GM12878 (cell line): ENCODE results near the gene SLC35E1. TPM values are rescaled to one million over a fixed set of nuclear protein-coding genes. Genes with fewer than 3 reads are reported as not detected.

ENCODE experiments used
- ASH2L ChIP-seq: fragments of 300-600, 200-600 bp; sonication (generic); IDR thresholded peaks from 2 replicates; pipeline ENCODE4 v1.6.1; 2017; ENCODE audit warnings: low read depth, mild to moderate bottlenecking, borderline replicate concordance
- BRCA1 ChIP-seq: IDR thresholded peaks from 2 replicates; pipeline ENCODE4 v1.6.1; 2011; ENCODE audit warnings: low read depth, low read length, improper control_type of control experiment
- CREB1 ChIP-seq: IDR thresholded peaks from 2 replicates; pipeline ENCODE4 v1.6.1; 2012; ENCODE audit warnings: low read depth, mild to moderate bottlenecking, inconsistent platforms
- ETV6 ChIP-seq, 2 experiments: fragments of 450-650 bp in 1 of 2; IDR thresholded peaks in 1 of 2; conservative IDR thresholded peaks in 1 of 2; 2 replicates each; pipeline ENCODE4 v1.6.1; 2014; ENCODE audit warnings: antibody characterized with exemption in 1 of 2, borderline replicate concordance in 1 of 2, low read depth in 1 of 2, mild to moderate bottlenecking in 1 of 2, moderate library complexity in 1 of 2
- HDGF ChIP-seq: fragments of 450-650 bp; IDR thresholded peaks from 2 replicates; pipeline ENCODE4 v1.6.1; 2016; ENCODE audit warnings: antibody characterized with exemption
- JUND ChIP-seq: IDR thresholded peaks from 2 replicates; pipeline ENCODE4 v1.6.1; 2012; ENCODE audit warnings: low read depth, mild to moderate bottlenecking, low read length, improper control_type of control experiment, moderate library complexity
- KDM1A ChIP-seq: fragments of 200-600 bp; sonication (generic); IDR thresholded peaks from 2 replicates; pipeline ENCODE4 v1.6.1; 2016; ENCODE audit warnings: borderline replicate concordance
- NR2F1 ChIP-seq: fragments of 450-650 bp; conservative IDR thresholded peaks from 2 replicates; pipeline ENCODE4 v1.6.1; 2017; ENCODE audit warnings: mild to moderate bottlenecking
- POLR2AphosphoS2 ChIP-seq: IDR thresholded peaks from 2 replicates; pipeline ENCODE4 v1.6.1; 2011; ENCODE audit warnings: low read depth, mild to moderate bottlenecking, low read length, improper control_type of control experiment, moderate library complexity
- RB1 ChIP-seq: fragments of 450-650 bp; formaldehyde crosslinking; IDR thresholded peaks from 2 replicates; pipeline ENCODE4 v1.6.1; 2017; ENCODE audit warnings: mild to moderate bottlenecking, borderline replicate concordance
- SP1 ChIP-seq: IDR thresholded peaks from one replicate; pipeline ENCODE4 v1.6.1; 2011; ENCODE audit warnings: low read depth, low read length
- SUPT20H ChIP-seq: IDR thresholded peaks from 2 replicates; pipeline ENCODE4 v1.6.1; 2011; ENCODE audit warnings: low read depth, mild to moderate bottlenecking, low read length, moderate library complexity, borderline replicate concordance; ENCODE audit not compliant: control insufficient read depth
- TCF3 ChIP-seq: IDR thresholded peaks from 2 replicates; pipeline ENCODE4 v1.6.1; 2012; ENCODE audit warnings: low read depth, mild to moderate bottlenecking, low read length, borderline replicate concordance; ENCODE audit not compliant: insufficient read depth
- ZNF384 ChIP-seq: IDR thresholded peaks from 2 replicates; pipeline ENCODE4 v1.6.1; 2012; ENCODE audit warnings: low read depth, mild to moderate bottlenecking, low read length, improper control_type of control experiment, borderline replicate concordance
- ZSCAN29 ChIP-seq: fragments of 450-650 bp; IDR thresholded peaks from 2 replicates; pipeline ENCODE4 v1.6.1; 2017; ENCODE audit warnings: mild to moderate bottlenecking, moderate library complexity
- polyA plus RNA-seq, 11 experiments: library from polyadenylated mRNA; depleted of rRNA in 4 of 11; unstranded in 6 of 11; stranded (reverse) in 5 of 11; fragments of >200 nt; fragmentation: Nextera tagmentation in 4 of 11; fragmentation: Illumina TruSeq in 1 of 11; extraction: Ambion mirVana in 4 of 11; extraction: Trizol in 1 of 11; gene quantifications; 1 replicate in 1 of 11; 2 replicates in 10 of 11; pipeline versions ENCODE4 v1.2.1 to v1.2.3, GENCODE V29; 2011 to 2016; ENCODE audit warnings: inconsistent platforms in 2 of 11, missing spikeins in 2 of 11, low read depth in 1 of 11
- total RNA-seq, 4 experiments: library from RNA; depleted of rRNA in 3 of 4; stranded (reverse); fragments of >200 nt in 3 of 4; fragmentation: Illumina TruSeq in 1 of 4; extraction: Trizol in 1 of 4; gene quantifications; 2 replicates each; pipeline versions ENCODE4 v1.2.1 to v1.2.3, GENCODE V29; 2013 to 2021
- TF ChIP-seq, protein P1 (sequence below): IDR thresholded peaks from 2 replicates; pipeline ENCODE4 v1.6.1; 2011; ENCODE audit warnings: borderline replicate concordance, low read depth, mild to moderate bottlenecking, moderate library complexity, mixed read lengths, low read length; ENCODE audit not compliant: insufficient read depth; ENCODE audit errors: extremely low read length
- TF ChIP-seq, protein P2 (sequence below): IDR thresholded peaks from 2 replicates; pipeline ENCODE4 v1.6.1; 2012; ENCODE audit warnings: low read length, inconsistent platforms
- TF ChIP-seq, protein P3 (sequence below): fragments of 450-650 bp; IDR thresholded peaks from 2 replicates; pipeline ENCODE4 v1.6.1; 2016; ENCODE audit warnings: mild to moderate bottlenecking
- TF ChIP-seq, protein P4 (sequence below): fragments of 450-650 bp; IDR thresholded peaks from 2 replicates; pipeline ENCODE4 v1.6.1; 2017; ENCODE audit warnings: mild to moderate bottlenecking
- TF ChIP-seq, protein P5 (sequence below): fragments of 150-350 bp; IDR thresholded peaks from 2 replicates; pipeline ENCODE4 v1.6.1; 2016; ENCODE audit warnings: low read depth, low read length

The SLC35E1 gene
- total and polyA plus RNA-seq, 10 of the 15 experiments (the other 5 are each of a cell fraction or from before 2014, with no cell fraction given), result 11.3 to 37.7 (median 22.1) TPM

DNA sequence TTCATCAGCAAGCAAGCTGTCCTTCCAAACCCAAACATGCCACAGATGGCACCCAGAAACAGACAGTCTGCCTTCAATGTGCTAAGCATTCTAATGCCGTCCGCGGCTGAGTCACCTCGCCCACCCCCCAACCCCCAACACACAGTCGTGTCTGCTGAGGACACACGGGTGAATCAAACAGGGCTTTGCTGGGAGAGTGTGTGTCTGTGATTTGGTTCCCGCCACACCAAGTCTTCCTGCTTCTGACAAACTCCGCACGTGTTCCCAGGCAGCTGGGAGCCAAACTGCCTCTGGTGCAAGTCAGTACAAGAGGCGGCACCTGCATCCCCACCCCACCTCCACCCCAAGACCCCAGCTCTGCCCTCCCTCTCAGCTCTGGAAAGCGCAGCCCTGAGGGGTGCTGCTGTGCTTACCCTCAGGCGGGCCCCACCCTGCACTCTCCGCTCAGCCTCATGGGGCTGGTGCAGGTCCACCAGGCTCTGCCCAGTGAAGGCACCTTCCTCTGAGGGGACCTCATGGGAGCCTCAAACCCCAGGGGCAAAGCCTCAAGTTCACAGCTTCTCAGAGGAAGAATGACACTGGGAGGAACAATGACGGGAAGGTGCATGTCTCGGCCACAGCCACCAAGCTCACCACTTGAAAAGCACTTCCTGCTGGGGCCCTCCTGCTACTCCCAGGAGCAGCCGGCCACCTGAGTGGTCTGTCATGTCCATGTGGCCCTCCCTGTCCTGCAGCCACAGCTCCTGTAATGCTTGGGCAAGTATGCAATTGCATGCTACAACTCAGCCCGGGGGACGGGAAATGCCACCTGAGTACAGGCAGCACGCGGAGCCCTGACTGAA lies 15.0 kb upstream of the SLC35E1 start (continued):
- TF ChIP-seq KDM1A, result no peak
- TF ChIP-seq, protein P1, sequence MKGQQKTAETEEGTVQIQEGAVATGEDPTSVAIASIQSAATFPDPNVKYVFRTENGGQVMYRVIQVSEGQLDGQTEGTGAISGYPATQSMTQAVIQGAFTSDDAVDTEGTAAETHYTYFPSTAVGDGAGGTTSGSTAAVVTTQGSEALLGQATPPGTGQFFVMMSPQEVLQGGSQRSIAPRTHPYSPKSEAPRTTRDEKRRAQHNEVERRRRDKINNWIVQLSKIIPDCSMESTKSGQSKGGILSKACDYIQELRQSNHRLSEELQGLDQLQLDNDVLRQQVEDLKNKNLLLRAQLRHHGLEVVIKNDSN, result no peak
- 0 out of 2 replicates have a peak, but pooled peaks have one; percentile 19 for TF ChIP-seq ZNF384
- TF ChIP-seq, protein P2, sequence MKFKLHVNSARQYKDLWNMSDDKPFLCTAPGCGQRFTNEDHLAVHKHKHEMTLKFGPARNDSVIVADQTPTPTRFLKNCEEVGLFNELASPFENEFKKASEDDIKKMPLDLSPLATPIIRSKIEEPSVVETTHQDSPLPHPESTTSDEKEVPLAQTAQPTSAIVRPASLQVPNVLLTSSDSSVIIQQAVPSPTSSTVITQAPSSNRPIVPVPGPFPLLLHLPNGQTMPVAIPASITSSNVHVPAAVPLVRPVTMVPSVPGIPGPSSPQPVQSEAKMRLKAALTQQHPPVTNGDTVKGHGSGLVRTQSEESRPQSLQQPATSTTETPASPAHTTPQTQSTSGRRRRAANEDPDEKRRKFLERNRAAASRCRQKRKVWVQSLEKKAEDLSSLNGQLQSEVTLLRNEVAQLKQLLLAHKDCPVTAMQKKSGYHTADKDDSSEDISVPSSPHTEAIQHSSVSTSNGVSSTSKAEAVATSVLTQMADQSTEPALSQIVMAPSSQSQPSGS, result no peak
- no peak for TF ChIP-seq ZSCAN29
- TF ChIP-seq ASH2L, result no peak
- no peak for TF ChIP-seq SP1
- no peak for TF ChIP-seq TCF3
- TF ChIP-seq, protein P3, sequence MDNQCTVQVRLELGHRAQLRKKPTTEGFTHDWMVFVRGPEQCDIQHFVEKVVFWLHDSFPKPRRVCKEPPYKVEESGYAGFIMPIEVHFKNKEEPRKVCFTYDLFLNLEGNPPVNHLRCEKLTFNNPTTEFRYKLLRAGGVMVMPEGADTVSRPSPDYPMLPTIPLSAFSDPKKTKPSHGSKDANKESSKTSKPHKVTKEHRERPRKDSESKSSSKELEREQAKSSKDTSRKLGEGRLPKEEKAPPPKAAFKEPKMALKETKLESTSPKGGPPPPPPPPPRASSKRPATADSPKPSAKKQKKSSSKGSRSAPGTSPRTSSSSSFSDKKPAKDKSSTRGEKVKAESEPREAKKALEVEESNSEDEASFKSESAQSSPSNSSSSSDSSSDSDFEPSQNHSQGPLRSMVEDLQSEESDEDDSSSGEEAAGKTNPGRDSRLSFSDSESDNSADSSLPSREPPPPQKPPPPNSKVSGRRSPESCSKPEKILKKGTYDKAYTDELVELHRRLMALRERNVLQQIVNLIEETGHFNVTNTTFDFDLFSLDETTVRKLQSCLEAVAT, result no peak; the same call in 1 of the 2 replicates
- no peak for TF ChIP-seq CREB1
- TF ChIP-seq ETV6 (conservative IDR thresholded peaks at IDR 0.05 in 1 of 2, IDR thresholded peaks at IDR 0.05 in 1 of 2; ENCODE audit: borderline replicate concordance in 1 of 2, low read depth in 1 of 2), result peak in 1 of 2 experiments; percentile 27; a peak in 1 of 4 replicates
- TF ChIP-seq, protein P4, sequence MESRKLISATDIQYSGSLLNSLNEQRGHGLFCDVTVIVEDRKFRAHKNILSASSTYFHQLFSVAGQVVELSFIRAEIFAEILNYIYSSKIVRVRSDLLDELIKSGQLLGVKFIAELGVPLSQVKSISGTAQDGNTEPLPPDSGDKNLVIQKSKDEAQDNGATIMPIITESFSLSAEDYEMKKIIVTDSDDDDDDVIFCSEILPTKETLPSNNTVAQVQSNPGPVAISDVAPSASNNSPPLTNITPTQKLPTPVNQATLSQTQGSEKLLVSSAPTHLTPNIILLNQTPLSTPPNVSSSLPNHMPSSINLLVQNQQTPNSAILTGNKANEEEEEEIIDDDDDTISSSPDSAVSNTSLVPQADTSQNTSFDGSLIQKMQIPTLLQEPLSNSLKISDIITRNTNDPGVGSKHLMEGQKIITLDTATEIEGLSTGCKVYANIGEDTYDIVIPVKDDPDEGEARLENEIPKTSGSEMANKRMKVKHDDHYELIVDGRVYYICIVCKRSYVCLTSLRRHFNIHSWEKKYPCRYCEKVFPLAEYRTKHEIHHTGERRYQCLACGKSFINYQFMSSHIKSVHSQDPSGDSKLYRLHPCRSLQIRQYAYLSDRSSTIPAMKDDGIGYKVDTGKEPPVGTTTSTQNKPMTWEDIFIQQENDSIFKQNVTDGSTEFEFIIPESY, result no peak
- TF ChIP-seq, protein P5, sequence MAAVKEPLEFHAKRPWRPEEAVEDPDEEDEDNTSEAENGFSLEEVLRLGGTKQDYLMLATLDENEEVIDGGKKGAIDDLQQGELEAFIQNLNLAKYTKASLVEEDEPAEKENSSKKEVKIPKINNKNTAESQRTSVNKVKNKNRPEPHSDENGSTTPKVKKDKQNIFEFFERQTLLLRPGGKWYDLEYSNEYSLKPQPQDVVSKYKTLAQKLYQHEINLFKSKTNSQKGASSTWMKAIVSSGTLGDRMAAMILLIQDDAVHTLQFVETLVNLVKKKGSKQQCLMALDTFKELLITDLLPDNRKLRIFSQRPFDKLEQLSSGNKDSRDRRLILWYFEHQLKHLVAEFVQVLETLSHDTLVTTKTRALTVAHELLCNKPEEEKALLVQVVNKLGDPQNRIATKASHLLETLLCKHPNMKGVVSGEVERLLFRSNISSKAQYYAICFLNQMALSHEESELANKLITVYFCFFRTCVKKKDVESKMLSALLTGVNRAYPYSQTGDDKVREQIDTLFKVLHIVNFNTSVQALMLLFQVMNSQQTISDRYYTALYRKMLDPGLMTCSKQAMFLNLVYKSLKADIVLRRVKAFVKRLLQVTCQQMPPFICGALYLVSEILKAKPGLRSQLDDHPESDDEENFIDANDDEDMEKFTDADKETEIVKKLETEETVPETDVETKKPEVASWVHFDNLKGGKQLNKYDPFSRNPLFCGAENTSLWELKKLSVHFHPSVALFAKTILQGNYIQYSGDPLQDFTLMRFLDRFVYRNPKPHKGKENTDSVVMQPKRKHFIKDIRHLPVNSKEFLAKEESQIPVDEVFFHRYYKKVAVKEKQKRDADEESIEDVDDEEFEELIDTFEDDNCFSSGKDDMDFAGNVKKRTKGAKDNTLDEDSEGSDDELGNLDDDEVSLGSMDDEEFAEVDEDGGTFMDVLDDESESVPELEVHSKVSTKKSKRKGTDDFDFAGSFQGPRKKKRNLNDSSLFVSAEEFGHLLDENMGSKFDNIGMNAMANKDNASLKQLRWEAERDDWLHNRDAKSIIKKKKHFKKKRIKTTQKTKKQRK, result no peak
- TF ChIP-seq POLR2AphosphoS2, result no peak; the same call in none of the 2 replicates
- no peak; the same call in 1 of the 2 replicates for TF ChIP-seq HDGF
- TF ChIP-seq NR2F1, result peak; percentile 72
- TF ChIP-seq RB1, result peak; percentile 90; the same call in 1 of the 2 replicates
- no peak for TF ChIP-seq JUND
- no peak; the same call in 1 of the 2 replicates for TF ChIP-seq BRCA1
- no peak for TF ChIP-seq SUPT20H
